C4-2B (cell line): ENCODE measurements around the gene DZANK1.
"Not testable (repeated sequence)": the region's sequence is repeated elsewhere in the genome, so short reads cannot be mapped to it uniquely, and the experiment has no call there.

Source experiments
- H3K27ac ChIP-seq: fragments of 450-650 bp; 2 replicates; pipeline ENCODE4 v1.5.1; 2017
- CTCF ChIP-seq: fragments of 450-650 bp; conservative IDR thresholded peaks from 2 replicates; pipeline ENCODE4 v1.5.1; 2017; ENCODE audit warnings: mild to moderate bottlenecking
- ZFX ChIP-seq: fragments of 450-650 bp; IDR thresholded peaks from 2 replicates; pipeline ENCODE4 v1.6.1; 2017

The DZANK1 gene

GRCh38 chr20:18359854-18360253 lies 107.0 kb downstream of the DZANK1 start:
- no peak for TF ChIP-seq CTCF
- no peak for TF ChIP-seq ZFX
- H3K27ac ChIP-seq, result no peak overlapping the region

- not testable (repeated sequence) for H3K27ac ChIP-seq
These were observed 117.1 kb downstream of the DZANK1 start for GRCh38 chr20:18349749-18350148.
